NCI-H187 treated with DMSO at 0.1 percent for 48 hours (cell line): Measurements from ENCODE around the gene MPHOSPH9.
A peak's percentile ranks its signal among the peaks of the same experiment; 100 is the strongest.

Experiments
- DNase-seq: peaks from one replicate; lab custom pipeline; 2025; lab: John Stamatoyannopoulos, UW

MPHOSPH9 gene, protein sequence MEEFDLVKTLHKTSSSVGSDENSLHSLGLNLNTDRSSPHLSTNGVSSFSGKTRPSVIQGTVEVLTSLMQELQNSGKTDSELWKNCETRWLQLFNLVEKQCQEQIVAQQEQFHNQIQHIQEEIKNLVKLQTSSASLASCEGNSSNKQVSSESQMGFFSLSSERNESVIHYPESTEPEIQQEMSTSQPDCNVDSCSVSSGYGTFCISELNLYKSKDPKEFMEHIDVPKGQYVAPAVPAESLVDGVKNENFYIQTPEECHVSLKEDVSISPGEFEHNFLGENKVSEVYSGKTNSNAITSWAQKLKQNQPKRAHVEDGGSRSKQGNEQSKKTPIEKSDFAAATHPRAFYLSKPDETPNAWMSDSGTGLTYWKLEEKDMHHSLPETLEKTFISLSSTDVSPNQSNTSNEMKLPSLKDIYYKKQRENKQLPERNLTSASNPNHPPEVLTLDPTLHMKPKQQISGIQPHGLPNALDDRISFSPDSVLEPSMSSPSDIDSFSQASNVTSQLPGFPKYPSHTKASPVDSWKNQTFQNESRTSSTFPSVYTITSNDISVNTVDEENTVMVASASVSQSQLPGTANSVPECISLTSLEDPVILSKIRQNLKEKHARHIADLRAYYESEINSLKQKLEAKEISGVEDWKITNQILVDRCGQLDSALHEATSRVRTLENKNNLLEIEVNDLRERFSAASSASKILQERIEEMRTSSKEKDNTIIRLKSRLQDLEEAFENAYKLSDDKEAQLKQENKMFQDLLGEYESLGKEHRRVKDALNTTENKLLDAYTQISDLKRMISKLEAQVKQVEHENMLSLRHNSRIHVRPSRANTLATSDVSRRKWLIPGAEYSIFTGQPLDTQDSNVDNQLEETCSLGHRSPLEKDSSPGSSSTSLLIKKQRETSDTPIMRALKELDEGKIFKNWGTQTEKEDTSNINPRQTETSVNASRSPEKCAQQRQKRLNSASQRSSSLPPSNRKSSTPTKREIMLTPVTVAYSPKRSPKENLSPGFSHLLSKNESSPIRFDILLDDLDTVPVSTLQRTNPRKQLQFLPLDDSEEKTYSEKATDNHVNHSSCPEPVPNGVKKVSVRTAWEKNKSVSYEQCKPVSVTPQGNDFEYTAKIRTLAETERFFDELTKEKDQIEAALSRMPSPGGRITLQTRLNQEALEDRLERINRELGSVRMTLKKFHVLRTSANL

DNA sequence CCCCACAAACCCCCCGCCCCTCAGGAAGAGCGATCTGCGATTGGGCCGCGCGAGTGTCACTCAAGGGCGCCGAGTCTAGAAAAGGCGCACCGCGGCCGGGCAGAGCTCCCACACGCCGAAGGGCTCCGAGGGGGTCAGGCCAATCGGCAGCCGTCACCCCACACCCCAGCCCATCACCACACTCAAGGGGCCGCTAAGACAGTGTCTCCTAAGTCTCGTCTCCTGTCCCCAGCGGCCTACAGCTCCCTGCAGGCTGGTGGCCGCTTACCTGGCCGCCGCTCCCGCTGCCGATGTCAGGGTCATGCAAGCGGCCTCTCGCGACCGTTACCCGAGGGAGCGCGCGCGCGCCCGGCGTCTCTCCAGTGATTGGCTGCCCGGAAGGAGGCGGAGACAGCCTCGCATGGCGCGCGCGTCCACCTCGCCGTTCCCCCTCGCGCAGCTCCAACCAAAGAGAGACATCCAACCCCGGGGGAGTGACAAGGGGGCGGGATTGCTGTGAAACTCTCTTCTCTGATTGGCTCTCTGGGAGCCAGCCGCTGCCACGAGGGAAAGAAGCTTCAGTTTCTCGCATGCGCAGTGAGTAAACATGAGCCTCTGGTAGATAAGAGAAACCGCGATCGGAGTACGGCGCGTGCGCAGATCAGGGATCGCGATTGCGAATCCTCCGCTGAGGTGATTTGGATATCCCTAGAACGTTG is at the start of gene MPHOSPH9, which contains the start of gene MTRFR:
MPHOSPH9 (minus strand) TSS at position 335 of the 698 bp plus-strand sequence. CDS start 2,777 bp downstream, outside the sequence.
MTRFR (plus strand) TSS at position 630 of the 698 bp plus-strand sequence. CDS start 20,239 bp downstream, outside the sequence.
- peak; percentile 99 for DNase-seq

- no peak for DNase-seq
Measured at GRCh38 chr12:123282111-123282510, 49.2 kb upstream of the MPHOSPH9 start.

DNA sequence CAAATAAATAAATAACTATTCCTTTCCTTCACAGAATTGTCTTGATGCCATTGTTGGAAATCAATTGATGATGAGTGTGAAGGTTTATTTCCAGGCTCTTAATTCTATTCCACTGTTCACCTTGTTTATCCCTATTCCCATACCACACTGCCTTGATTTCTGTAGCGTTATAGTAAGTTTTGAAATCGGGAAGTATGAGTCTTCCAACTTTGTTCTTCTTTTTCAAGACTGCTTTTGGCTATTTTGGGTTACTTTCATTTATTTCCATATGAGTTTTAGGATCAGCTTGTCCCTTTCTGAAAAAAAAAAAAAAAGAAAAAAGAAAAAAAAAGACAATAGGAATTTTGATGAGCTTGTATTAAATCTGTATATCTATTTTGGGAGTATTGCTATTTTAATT is 48.0 kb upstream of the MPHOSPH9 start:
- no peak for DNase-seq

DNA sequence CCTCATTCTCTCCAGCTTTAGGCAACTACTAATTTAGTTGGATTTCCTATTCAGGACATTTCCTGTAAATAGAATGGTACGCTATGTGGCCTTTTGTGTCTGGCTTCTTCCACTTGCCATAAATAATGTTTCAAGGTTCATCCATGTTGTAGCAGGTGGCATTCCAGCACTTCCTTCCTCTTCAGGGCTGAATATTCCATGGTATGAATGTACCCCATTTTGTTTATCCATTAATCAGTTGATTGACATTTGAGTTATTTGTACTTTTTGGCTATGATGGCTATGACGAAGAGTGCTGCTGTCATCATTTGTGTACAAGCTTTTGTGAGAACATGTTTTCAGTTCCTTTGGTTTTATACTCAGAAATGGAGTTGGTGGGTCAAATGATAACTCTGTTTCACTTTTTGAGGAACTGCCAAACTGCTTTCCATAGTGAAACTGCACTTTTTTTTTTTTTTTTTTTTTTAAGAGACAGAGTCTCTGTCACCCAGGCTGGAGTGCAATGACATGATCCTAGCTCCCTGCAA is 45.2 kb upstream of the MPHOSPH9 start:
- no peak for DNase-seq

GRCh38 chr12:123273166-123273565 is 40.2 kb upstream of the MPHOSPH9 start:
- no peak for DNase-seq

- no peak for DNase-seq
Measured at GRCh38 chr12:123271001-123271668, 38.2 kb upstream of the MPHOSPH9 start.

- no peak for DNase-seq
Measured at GRCh38 chr12:123270214-123271000, 37.5 kb upstream of the MPHOSPH9 start.

DNA sequence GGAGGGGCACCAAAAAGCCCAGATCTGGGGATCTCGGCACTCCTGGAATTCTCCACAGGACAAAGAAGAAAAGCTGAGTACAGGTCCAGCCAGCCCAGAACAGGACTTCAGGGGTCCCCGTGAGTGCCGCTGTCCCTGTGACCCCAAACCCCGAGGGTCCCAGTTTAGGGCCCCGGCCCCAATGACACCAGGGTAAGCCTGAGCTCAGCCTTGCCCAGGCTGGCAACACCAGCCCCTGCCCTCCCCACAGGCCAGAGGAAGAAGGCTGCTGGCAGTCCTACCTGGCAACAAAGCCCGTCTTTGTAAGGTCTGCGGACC is 36.9 kb upstream of the MPHOSPH9 start:
- DNase-seq: no peak

DNA sequence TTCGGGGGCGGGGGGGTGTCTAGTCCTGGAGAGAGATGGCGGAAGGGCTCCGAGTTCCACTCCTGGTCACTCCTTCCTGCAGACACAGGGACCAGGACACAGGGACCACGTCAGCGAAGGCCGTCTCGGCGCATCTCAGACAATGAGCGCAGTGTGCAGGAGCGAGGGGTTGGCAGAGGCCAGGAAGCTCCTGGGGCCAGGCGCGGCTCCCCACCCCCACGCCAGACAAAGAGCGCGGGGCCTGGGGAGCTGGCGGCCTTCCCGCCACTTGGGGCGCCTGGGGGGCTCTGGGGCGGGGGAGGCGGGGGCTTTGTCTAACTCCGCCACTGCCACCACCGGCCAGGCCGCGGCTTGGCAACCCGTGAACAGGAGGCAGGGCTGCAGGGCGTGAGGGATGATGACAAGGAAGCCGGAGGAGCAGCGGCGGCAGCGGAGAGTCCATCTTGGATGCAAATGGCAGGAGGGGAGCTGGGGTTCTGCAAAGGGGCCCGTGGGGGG is 36.5 kb upstream of the MPHOSPH9 start:
- no peak for DNase-seq

- no peak for DNase-seq
Measured at GRCh38 chr12:123268850-123269249, 35.9 kb upstream of the MPHOSPH9 start.

DNA sequence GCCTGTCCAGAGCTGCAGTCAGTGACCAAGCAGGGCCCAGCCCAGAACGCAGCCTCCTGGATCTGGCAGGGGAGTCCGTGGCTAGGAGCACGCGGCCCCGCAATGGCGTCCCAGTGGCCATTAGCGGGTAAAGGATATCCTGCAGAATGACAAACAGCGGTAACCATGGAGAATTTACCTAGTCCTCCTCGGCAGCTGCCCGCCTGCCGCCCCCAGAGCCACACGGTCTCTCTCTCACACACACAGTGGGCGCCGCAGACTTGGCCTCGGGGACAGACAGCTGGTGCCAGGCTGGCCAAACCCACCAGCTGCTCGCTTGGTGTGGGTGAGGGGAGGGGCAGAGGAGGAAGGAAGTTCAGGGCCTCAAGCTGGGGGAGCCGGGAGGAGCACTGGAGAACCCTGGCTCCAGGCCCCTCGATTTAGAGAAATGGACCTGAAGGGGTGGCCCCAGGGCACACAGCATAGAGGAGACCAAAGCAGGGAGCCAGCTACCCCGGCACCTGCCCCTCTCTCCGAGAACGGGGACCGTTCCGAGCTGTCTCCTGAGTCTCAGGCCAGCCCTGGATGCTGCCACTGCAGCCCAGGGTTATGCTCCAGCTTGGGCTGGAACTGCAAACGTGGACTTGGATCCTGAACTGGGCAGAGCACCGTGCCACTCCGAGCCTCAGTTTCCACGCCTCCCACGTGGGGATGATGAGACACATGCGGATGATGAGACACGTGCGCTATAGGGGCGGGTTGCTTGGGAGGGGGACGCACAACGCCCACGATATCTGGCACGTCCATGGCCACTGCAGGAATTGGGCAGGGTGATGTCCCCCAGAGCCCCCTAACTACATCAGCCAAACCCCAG is 35.3 kb upstream of the MPHOSPH9 start:
- no peak for DNase-seq

- DNase-seq: no peak
Measured at GRCh38 chr12:123267335-123267920, 34.5 kb upstream of the MPHOSPH9 start.

GRCh38 chr12:123266679-123267277 is 33.8 kb upstream of the MPHOSPH9 start:
- DNase-seq: no peak

DNA sequence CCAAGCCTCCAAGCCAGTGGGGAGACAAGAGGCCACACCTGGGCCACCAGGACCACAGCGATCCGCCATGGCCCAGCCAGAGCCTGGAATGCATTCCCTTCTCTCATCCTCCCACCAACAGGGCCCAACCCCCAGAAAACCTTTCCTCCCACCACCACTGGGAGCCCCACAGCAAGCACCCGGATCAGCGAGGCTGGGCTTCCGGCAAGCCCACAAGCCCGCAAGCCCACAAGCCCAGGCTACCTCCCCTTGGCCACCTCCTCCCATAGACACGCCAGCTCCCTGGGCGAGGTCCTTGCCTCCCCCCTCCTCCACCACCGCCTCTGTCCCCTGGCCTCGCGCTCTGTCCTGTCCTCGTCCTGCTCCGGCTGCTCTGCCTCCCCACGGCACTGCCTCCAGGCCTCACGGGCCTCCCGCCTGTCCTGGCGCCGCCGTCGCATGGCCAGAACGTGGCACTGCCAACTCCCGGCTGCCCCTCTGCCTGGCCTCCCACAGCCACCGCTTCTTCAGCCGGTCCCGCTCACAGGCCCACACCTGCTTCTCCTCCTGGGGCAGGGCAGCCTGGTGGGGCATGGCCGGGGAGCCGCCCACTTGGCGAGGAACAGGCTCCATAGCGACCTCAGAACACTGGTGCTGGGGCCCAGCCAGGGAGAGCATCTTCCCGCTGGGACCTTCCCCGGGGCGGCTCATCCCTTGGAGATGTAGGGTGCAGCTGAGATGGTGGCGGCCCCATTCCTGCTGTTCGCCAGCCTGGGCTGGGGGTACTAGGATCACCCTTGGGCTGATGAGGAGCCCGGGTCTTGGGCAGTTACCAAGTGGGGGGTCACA is 33.1 kb upstream of the MPHOSPH9 start:
- no peak for DNase-seq

DNA sequence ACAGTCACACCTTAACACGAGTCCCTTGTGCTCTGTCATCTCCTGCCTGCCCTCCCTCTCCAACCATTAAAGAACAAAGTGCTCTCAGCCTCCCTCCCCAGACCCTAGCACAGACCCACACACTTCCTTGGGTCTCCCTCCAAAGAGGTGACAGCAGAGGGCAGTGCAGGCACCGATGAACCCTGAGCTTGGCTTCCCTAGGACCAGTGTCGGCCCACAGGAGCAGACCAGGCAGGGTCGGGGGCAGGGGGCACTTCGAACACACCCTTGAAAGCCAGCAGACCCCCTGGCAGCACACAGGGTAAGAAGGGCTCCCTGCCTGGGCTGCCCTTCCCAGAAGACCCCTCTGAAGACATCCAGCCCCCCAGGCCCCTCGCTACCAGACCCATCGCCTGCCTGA is 31.7 kb upstream of the MPHOSPH9 start:
- DNase-seq: no peak

DNA sequence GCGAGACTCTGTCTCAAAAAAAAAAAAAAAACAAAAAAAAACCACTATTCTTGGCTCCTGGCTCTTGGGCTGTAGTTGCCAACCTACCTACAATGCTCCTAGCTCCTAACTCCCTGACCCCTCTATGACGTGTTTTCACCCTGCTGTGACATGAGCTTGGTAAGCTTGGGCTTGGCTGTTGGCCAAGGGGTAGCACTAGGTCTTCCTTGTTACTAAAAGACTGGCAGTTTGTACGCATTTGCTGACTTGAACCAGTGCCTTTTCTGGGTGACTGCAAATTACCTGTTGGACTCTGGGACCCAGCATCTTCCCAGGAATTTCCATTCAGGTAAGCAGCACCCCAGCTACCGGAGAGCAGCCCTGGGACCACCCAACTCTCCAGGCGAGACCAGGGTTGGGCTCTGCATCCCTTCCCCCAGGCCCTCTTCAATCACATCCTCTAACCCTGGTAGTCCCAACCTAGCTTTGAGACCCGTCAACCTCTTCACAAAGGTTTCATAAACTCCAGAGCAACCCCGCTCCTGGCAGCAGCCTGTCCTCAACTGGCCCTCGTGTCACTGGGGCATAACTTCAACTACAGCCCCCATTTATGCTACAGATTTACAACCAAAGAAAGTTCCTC is 30.4 kb upstream of the MPHOSPH9 start:
- DNase-seq: no peak

GRCh38 chr12:123261196-123261595 is 28.3 kb upstream of the MPHOSPH9 start:
- no peak for DNase-seq
